GM06990 (cell line): Measurements from ENCODE around the gene KCNJ10.

Source experiments
- DNase-seq: peaks from one replicate; pipeline ENCODE4 v3.0.0-alpha.2; 2011; ENCODE audit not compliant: insufficient read length; ENCODE audit errors: extremely low read depth
- H3K27me3 ChIP-seq: replicated peaks from 2 replicates; pipeline ENCODE4 v1.6.0; 2011; ENCODE audit warnings: low read length; ENCODE audit not compliant: control insufficient read depth, insufficient read depth
- H3K36me3 ChIP-seq: 2 replicates; pipeline ENCODE4 v1.5.1; 2011; ENCODE audit warnings: low read length; ENCODE audit not compliant: control insufficient read depth, insufficient read depth
- H3K4me3 ChIP-seq: replicated peaks from 2 replicates; pipeline ENCODE4 v1.5.1; 2011; ENCODE audit warnings: low read depth, mild to moderate bottlenecking, control low read depth, low read length
- TF ChIP-seq, protein P1 (sequence below): IDR thresholded peaks from 2 replicates; pipeline ENCODE4 v1.5.1; 2011; ENCODE audit warnings: low read length, control low read depth, mild to moderate bottlenecking, inconsistent platforms; ENCODE audit not compliant: insufficient read depth, poor library complexity, severe bottlenecking

Gene KCNJ10

DNA sequence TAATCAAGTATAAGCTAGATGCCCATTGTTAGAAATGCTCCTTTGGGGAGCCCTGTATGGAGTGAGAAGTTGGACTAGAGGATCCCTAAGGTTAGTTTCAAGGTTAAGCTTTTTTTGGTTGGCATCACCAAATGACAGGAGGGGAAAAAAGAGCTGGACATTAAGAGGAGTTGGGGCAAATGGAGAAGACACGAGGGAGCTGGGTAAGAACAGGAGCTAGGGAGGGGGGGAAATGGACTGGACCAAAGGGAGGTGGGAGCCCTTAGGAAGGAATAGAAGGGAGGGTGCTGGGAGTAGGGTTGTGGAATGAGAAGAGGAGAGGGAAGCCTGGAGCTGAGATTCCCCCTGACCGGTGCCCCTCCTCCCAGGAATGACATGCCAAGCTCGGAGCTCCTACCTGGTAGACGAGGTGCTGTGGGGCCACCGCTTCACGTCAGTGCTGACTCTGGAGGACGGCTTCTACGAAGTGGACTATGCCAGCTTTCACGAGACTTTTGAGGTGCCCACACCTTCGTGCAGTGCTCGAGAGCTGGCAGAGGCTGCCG is 17.2 kb upstream of the KCNJ10 start:
- H3K36me3 ChIP-seq, result peaks cover 5% of the 10 kb centered on the region
- TF ChIP-seq, protein P1, sequence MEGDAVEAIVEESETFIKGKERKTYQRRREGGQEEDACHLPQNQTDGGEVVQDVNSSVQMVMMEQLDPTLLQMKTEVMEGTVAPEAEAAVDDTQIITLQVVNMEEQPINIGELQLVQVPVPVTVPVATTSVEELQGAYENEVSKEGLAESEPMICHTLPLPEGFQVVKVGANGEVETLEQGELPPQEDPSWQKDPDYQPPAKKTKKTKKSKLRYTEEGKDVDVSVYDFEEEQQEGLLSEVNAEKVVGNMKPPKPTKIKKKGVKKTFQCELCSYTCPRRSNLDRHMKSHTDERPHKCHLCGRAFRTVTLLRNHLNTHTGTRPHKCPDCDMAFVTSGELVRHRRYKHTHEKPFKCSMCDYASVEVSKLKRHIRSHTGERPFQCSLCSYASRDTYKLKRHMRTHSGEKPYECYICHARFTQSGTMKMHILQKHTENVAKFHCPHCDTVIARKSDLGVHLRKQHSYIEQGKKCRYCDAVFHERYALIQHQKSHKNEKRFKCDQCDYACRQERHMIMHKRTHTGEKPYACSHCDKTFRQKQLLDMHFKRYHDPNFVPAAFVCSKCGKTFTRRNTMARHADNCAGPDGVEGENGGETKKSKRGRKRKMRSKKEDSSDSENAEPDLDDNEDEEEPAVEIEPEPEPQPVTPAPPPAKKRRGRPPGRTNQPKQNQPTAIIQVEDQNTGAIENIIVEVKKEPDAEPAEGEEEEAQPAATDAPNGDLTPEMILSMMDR, result no peak
- H3K27me3 ChIP-seq, result no peaks in the 10 kb centered on the region

DNA sequence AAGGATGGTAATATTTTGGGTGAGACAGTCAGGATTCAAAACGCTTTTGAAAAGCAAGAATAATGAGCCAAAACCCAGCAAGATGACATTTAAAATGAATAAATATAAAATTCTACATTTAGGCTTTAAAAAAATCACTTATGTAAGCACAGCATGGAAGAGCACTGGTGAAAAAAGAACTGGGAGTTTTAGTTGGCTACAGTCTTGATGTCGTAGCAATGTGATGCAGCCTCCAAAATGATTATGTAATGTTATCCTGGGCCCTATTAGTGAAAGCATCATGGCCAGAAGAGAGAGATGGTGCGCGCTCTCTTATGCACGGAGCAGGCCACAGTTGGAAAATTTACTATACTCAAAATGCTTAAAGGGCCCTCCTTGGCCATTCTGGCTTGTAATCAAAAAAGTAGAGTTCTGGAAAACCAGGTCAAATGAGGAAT is 16.5 kb upstream of the KCNJ10 start:
- TF ChIP-seq, protein P1, result no peak
- no peaks in the 10 kb centered on the region for H3K27me3 ChIP-seq
- H3K4me3 ChIP-seq, result no peak overlapping the region
- peaks cover 3% of the 10 kb centered on the region for H3K36me3 ChIP-seq
- no peak for DNase-seq

More for the DNA sequence above, 17.2 kb upstream of the KCNJ10 start:
- DNase-seq, result no peak
- H3K4me3 ChIP-seq, result no peak overlapping the region

DNA sequence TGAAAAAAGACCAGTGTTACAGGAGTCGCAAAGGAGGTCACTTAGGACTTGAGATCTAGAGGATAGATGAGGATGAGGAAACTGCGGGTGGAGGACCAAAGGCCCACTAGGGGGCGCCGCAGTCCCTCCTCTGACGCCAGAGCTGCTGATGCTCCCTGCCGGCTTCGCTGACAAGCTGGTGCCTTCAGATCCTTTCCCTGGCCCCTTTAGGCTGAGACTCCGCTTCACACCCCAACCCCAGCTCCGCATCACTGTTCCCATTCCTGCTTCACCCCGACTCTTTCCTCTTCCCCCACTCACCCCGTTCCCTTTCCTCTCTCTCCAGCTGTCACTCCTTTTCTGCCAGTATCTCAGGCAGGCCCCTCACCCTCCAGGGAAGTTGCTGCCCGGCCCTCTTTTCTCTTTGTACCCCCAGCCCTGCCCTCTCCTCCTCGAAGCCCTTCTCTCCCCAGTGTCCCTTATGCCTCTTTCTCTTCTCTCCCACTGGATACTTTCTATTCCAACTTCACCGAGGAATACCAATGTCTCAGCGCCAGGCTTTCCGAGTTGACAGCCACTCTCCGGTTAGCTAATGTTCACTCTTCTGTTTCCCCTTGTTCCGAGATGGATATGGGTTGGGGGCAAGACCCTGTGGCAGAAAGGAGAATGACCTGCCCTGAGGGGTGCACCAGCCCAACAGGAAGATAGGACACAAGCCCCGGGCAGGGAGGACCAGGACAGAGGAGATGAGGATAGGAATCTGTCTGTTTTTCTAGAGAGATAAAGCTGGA is 15.9 kb upstream of the KCNJ10 start:
- DNase-seq, result peak; percentile 54
- Histone ChIP-seq H3K27me3 (no peaks in the 10 kb centered on the region), H3K36me3 (peaks cover 2% of the 10 kb centered on the region), H3K4me3 (no peak overlapping the region)
- TF ChIP-seq, protein P1, result peak; percentile 90

DNA sequence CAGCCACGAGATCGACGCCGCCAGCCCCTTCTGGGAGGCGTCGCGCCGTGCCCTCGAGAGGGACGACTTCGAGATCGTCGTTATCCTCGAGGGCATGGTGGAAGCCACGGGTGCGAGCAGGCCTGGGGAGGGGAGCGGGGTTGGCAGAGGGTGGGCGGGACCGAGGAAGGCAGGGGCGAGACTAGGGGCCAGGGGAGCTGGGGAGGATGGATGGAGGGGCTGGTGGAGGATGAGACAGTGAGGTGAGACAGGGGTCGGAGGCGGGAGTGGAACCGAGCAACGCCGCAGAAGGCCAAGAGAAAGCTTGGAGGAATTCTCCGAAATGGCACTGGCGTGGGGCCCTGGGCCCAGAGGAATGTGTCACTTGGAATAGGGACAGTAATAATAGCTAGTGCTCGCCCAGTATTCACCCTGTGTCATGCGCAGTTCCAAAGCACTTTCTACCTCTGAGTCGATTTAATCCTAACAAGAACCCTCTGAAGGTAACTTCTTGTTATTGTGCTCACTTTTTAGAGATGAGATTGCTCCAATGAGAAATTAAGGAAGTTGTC is 14.9 kb upstream of the KCNJ10 start:
- peaks cover 2% of the 10 kb centered on the region for H3K36me3 ChIP-seq
- no peak for DNase-seq
- TF ChIP-seq, protein P1, result no peak
- no peaks in the 10 kb centered on the region for H3K27me3 ChIP-seq
- no peak overlapping the region for H3K4me3 ChIP-seq

DNA sequence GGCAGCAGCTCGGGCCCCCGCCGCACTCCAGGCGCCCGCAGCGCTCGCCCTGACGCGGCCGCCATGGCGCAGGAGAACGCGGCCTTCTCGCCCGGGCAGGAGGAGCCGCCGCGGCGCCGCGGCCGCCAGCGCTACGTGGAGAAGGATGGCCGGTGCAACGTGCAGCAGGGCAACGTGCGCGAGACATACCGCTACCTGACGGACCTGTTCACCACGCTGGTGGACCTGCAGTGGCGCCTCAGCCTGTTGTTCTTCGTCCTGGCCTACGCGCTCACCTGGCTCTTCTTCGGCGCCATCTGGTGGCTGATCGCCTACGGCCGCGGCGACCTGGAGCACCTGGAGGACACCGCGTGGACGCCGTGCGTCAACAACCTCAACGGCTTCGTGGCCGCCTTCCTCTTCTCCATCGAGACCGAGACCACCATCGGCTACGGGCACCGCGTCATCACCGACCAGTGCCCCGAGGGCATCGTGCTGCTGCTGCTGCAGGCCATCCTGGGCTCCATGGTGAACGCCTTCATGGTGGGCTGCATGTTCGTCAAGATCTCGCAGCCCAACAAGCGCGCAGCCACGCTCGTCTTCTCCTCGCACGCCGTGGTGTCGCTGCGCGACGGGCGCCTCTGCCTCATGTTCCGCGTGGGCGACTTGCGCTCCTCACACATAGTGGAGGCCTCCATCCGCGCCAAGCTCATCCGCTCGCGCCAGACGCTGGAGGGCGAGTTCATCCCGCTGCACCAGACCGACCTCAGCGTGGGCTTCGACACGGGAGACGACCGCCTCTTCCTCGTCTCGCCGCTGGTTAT is 14.2 kb upstream of the KCNJ10 start:
- Histone ChIP-seq H3K36me3 (no peaks in the 10 kb centered on the region; the same call in 1 of the 2 replicates), H3K4me3 (peak overlapping the region; percentile 35), H3K27me3 (no peaks in the 10 kb centered on the region)
- TF ChIP-seq, protein P1, result peak; percentile 81
- peak; percentile 73 for DNase-seq
